Keratinocyte (primary cell): ENCODE data around the gene MAML1. TPM values are rescaled to one million over a fixed set of nuclear protein-coding genes. Genes with fewer than 3 reads are reported as not detected.

Experiments
- DNase-seq: peaks from one replicate; pipeline ENCODE4 v3.0.0-alpha.2; 2011; ENCODE audit warnings: low read depth, missing footprints, low spot score
- FAIRE-seq: peaks from 2 replicates; lab custom pipeline; 2011; peaks lifted over from hg19 to GRCh38; lab: Jason Lieb, UNC
- H2AFZ ChIP-seq: 2 replicates; pipeline ENCODE4 v1.6.0; 2012; ENCODE audit warnings: low read length, control low read depth, inconsistent platforms; ENCODE audit not compliant: control insufficient read depth
- H3K27ac ChIP-seq: 2 replicates; pipeline ENCODE4 v1.5.1; 2011; ENCODE audit warnings: low read length; ENCODE audit not compliant: control insufficient read depth, insufficient read depth
- H3K27me3 ChIP-seq: 3 replicates; pipeline ENCODE4 v1.6.0; 2011; ENCODE audit warnings: low read length; ENCODE audit not compliant: control insufficient read depth, insufficient read depth; ENCODE audit errors: extremely low read depth
- H3K36me3 ChIP-seq, 2 experiments: 2 replicates in 1 of 2; 3 replicates in 1 of 2; pipeline ENCODE4 v1.5.1; 2011; ENCODE audit warnings: low read length in 2 of 2, mild to moderate bottlenecking in 1 of 2; ENCODE audit not compliant: control insufficient read depth in 2 of 2, insufficient read depth in 2 of 2; ENCODE audit errors: extremely low read depth in 1 of 2
- H3K4me1 ChIP-seq: 3 replicates; pipeline ENCODE4 v1.5.1; 2011; ENCODE audit warnings: low read length; ENCODE audit not compliant: control insufficient read depth, insufficient read depth; ENCODE audit errors: extremely low read depth
- H3K4me2 ChIP-seq: 3 replicates; pipeline ENCODE4 v1.6.0; 2011; ENCODE audit warnings: low read depth, low read length; ENCODE audit not compliant: control insufficient read depth, insufficient read depth; ENCODE audit errors: extremely low read depth
- H3K4me3 ChIP-seq, 3 experiments: fragments of 200-600 bp in 1 of 3; sonication (generic) in 1 of 3; 2 replicates in 2 of 3; 3 replicates in 1 of 3; pipeline ENCODE4 v1.5.1; 2011 to 2016; ENCODE audit warnings: low read length in 3 of 3, mild to moderate bottlenecking in 3 of 3, control low read depth in 2 of 3, inconsistent platforms in 1 of 3, low read depth in 1 of 3, mixed read lengths in 1 of 3, mixed run types in 1 of 3, moderate library complexity in 1 of 3; ENCODE audit not compliant: control insufficient read depth in 2 of 3, insufficient read depth in 2 of 3; ENCODE audit errors: extremely low read depth in 1 of 3
- H3K79me2 ChIP-seq: 2 replicates; pipeline ENCODE4 v1.6.0; 2012; ENCODE audit warnings: low read length; ENCODE audit not compliant: control insufficient read depth, insufficient read depth
- H3K9ac ChIP-seq: 3 replicates; pipeline ENCODE4 v1.6.0; 2011; ENCODE audit warnings: low read length; ENCODE audit not compliant: control insufficient read depth, insufficient read depth; ENCODE audit errors: extremely low read depth
- H3K9me1 ChIP-seq: 3 replicates; pipeline ENCODE4 v1.6.0; 2011; ENCODE audit warnings: low read length; ENCODE audit not compliant: control insufficient read depth, insufficient read depth; ENCODE audit errors: extremely low read depth
- H3K9me3 ChIP-seq: 2 replicates; pipeline ENCODE4 v1.5.1; 2012; ENCODE audit warnings: low read depth, low read length; ENCODE audit not compliant: control insufficient read depth
- H4K20me1 ChIP-seq: 3 replicates; pipeline ENCODE4 v1.6.0; 2011; ENCODE audit warnings: low read length; ENCODE audit not compliant: control insufficient read depth, insufficient read depth; ENCODE audit errors: extremely low read depth
- CTCF ChIP-seq, 3 experiments: IDR thresholded peaks in 1 of 3; conservative IDR thresholded peaks in 1 of 3; optimal IDR thresholded peaks in 1 of 3; 2 replicates in 2 of 3; 3 replicates in 1 of 3; pipeline versions ENCODE3 to v1.5.1; 2011; ENCODE audit warnings: low read length in 3 of 3, mild to moderate bottlenecking in 3 of 3, moderate library complexity in 2 of 3, control low read depth in 1 of 3, inconsistent platforms in 1 of 3; ENCODE audit not compliant: insufficient read depth in 2 of 3; ENCODE audit errors: extremely low read depth in 1 of 3
- EZH2 ChIP-seq: IDR thresholded peaks from one replicate; pipeline ENCODE4 v1.6.1; 2012; ENCODE audit warnings: inconsistent platforms, mild to moderate bottlenecking, low read length, moderate library complexity
- dilution Hi-C: fragments of 300-500 bp; cut with MboI; formaldehyde crosslinking; loops from one replicate; pipeline ENCODE4 v1.7.0; 2020; ENCODE audit warnings: low sequenced_read_pairs; ENCODE audit not compliant: extremely low pct_ligation_motif_present
- polyA plus RNA-seq, 5 experiments: library from polyadenylated mRNA; depleted of rRNA in 3 of 5; stranded (reverse) in 3 of 5; stranded (forward) in 1 of 5; unstranded in 1 of 5; fragments of >200 nt; gene quantifications; 1 replicate in 1 of 5; 2 replicates in 3 of 5; 3 replicates in 1 of 5; pipeline versions ENCODE4 v1.2.1 to v1.2.3, GENCODE V29; 2011 to 2012; ENCODE audit warnings: missing spikeins in 2 of 5, low read depth in 1 of 5, low replicate concordance in 1 of 5

MAML1 gene
- polyA plus RNA-seq, 1 donor (not counting 4 experiments of a cell fraction or from before 2014, with no cell fraction given), result 4.9 TPM

- Histone ChIP-seq H3K36me3 (peaks cover 24 to 26% of the 10 kb centered on the region in 2 experiments), H2AFZ (peak within 1 kb of the TSS; percentile 26), H3K9me3 (no peaks in the 10 kb centered on the region), H3K27ac (peak within 1 kb of the TSS; percentile 87), H3K9me1 (no peaks in the 10 kb centered on the region), H3K9ac (peak within 1 kb of the TSS; percentile 93), H4K20me1 (peaks cover 19% of the 10 kb centered on the region), H3K4me3 (peak within 1 kb of the TSS; percentile 66 to 84 (median 70)), H3K79me2 (peaks cover 23% of the 10 kb centered on the region), H3K4me2 (peak within 1 kb of the TSS; percentile 88), H3K4me1 (peaks cover 32% of the 10 kb centered on the region), H3K27me3 (no peaks in the 10 kb centered on the region)
- DNase-seq, result no peak
- dilution Hi-C loops, result no loop called here
- TF ChIP-seq CTCF (optimal IDR thresholded peaks at IDR 0.05 in 1 of 3, IDR thresholded peaks at IDR 0.05 in 1 of 3, conservative IDR thresholded peaks at IDR 0.05 in 1 of 3; ENCODE audit: extremely low read depth in 1 of 3, insufficient read depth in 2 of 3, low read length in 3 of 3), result peak in 1 of 3 experiments; percentile 3
- TF ChIP-seq EZH2, result no peak
- no peak for FAIRE-seq
Measured at GRCh38 chr5:179820483-179821297, 88.1 kb downstream of the MAML1 start, which contains the start of gene SQSTM1. TSS of gene SQSTM1 (plus strand) at chr5:179820905. CDS start at chr5:179820937, 32 bp downstream.

GRCh38 chr5:179821298-179822058 is 88.9 kb downstream of the MAML1 start:
- H3K79me2 ChIP-seq, result peaks cover 23% of the 10 kb centered on the region
- dilution Hi-C loops, result no loop called here
- H3K4me1 ChIP-seq, result peaks cover 32% of the 10 kb centered on the region
- no peaks in the 10 kb centered on the region for H3K27me3 ChIP-seq
- no peak for TF ChIP-seq EZH2
- TF ChIP-seq CTCF (optimal IDR thresholded peaks at IDR 0.05 in 1 of 3, IDR thresholded peaks at IDR 0.05 in 1 of 3, conservative IDR thresholded peaks at IDR 0.05 in 1 of 3; ENCODE audit: extremely low read depth in 1 of 3, insufficient read depth in 2 of 3, low read length in 3 of 3), result peak in 1 of 3 experiments; percentile 4
- peaks cover 19% of the 10 kb centered on the region for H4K20me1 ChIP-seq
- peak overlapping the region; percentile 87 for H3K27ac ChIP-seq
- peaks cover 26 to 28% of the 10 kb centered on the region in 2 experiments for H3K36me3 ChIP-seq
- peak overlapping the region; percentile 93 for H3K9ac ChIP-seq
- no peaks in the 10 kb centered on the region for H3K9me1 ChIP-seq
- H3K9me3 ChIP-seq, result no peaks in the 10 kb centered on the region
- H2AFZ ChIP-seq, result no peak overlapping the region
- H3K4me2 ChIP-seq, result peak overlapping the region; percentile 88
- FAIRE-seq (no peak), DNase-seq (no peak)
- H3K4me3 ChIP-seq, result peak overlapping the region; percentile 66 to 84 (median 70)
